GM19324 (cell line): ENCODE results near the gene PTX3.

Experiments used
- ATAC-seq: cut with Tn5 transposase; IDR thresholded peaks from one replicate; pipeline ENCODE4 v1.9.1; 2021; ENCODE audit warnings: mild to moderate bottlenecking, moderate library complexity; ENCODE audit not compliant: unreplicated experiment, low FRiP score

Gene PTX3

GRCh38 chr3:157436583-157437291 is at the start of gene PTX3:
PTX3 (plus strand) TSS chr3:157436850; CDS start chr3:157436934, 84 bp downstream.
- ATAC-seq = no peak

GRCh38 chr3:157387708-157388435 is 48.8 kb upstream of the PTX3 start:
- no peak for ATAC-seq

- no peak for ATAC-seq
Measured at GRCh38 chr3:157388976-157389375, 47.7 kb upstream of the PTX3 start.

- no peak for ATAC-seq
Measured at GRCh38 chr3:157390713-157391515, 45.7 kb upstream of the PTX3 start.

- ATAC-seq = no peak
Measured at GRCh38 chr3:157392104-157392503, 44.5 kb upstream of the PTX3 start.

GRCh38 chr3:157393113-157393512 is 43.5 kb upstream of the PTX3 start:
- ATAC-seq = no peak

- ATAC-seq = no peak
Measured at GRCh38 chr3:157394411-157394810, 42.2 kb upstream of the PTX3 start.

- ATAC-seq = no peak
Measured at GRCh38 chr3:157398598-157398997, 38.1 kb upstream of the PTX3 start.

GRCh38 chr3:157404381-157404780 is 32.3 kb upstream of the PTX3 start:
- ATAC-seq = no peak

GRCh38 chr3:157405457-157405856 is 31.2 kb upstream of the PTX3 start:
- no peak for ATAC-seq

- ATAC-seq = no peak
Measured at GRCh38 chr3:157406394-157406793, 30.3 kb upstream of the PTX3 start.

GRCh38 chr3:157407769-157408168 is 28.9 kb upstream of the PTX3 start:
- no peak for ATAC-seq

- no peak for ATAC-seq
Measured at GRCh38 chr3:157408499-157409149, 28.0 kb upstream of the PTX3 start.

GRCh38 chr3:157409516-157409915 is 27.1 kb upstream of the PTX3 start:
- no peak for ATAC-seq

GRCh38 chr3:157410945-157411344 is 25.7 kb upstream of the PTX3 start:
- no peak for ATAC-seq

- no peak for ATAC-seq
Measured at GRCh38 chr3:157412323-157412855, 24.3 kb upstream of the PTX3 start.

- no peak for ATAC-seq
Measured at GRCh38 chr3:157414861-157415260, 21.8 kb upstream of the PTX3 start.

GRCh38 chr3:157416347-157417087 is 20.1 kb upstream of the PTX3 start:
- no peak for ATAC-seq

GRCh38 chr3:157417247-157417646 is 19.4 kb upstream of the PTX3 start:
- ATAC-seq = no peak

- no peak for ATAC-seq
Measured at GRCh38 chr3:157418104-157418503, 18.5 kb upstream of the PTX3 start.
